Panc1 (cell line): ENCODE data around the gene CDK12.

Source experiments
- POLR2AphosphoS5 ChIP-seq: IDR thresholded peaks from 2 replicates; pipeline ENCODE4 v1.6.1; 2012; ENCODE audit warnings: mild to moderate bottlenecking, low read depth, low read length, moderate library complexity
- SIN3A ChIP-seq: IDR thresholded peaks from 2 replicates; pipeline ENCODE4 v1.6.1; 2012; ENCODE audit warnings: low read depth, mild to moderate bottlenecking, low read length, moderate library complexity, borderline replicate concordance; ENCODE audit not compliant: insufficient read depth
- TF ChIP-seq, protein P1 (sequence below): fragments of 450-650 bp; IDR thresholded peaks from 2 replicates; pipeline ENCODE4 v1.5.1; 2017; ENCODE audit warnings: mild to moderate bottlenecking
- TF ChIP-seq, protein P2 (sequence below), 2 experiments: IDR thresholded peaks; 2 replicates each; pipeline ENCODE4 v1.6.1; 2011 to 2012; ENCODE audit warnings: low read depth in 2 of 2, control low read depth in 1 of 2, low read length in 1 of 2, mild to moderate bottlenecking in 1 of 2, moderate library complexity in 1 of 2; ENCODE audit not compliant: insufficient read depth in 1 of 2

- TF ChIP-seq, protein P1, sequence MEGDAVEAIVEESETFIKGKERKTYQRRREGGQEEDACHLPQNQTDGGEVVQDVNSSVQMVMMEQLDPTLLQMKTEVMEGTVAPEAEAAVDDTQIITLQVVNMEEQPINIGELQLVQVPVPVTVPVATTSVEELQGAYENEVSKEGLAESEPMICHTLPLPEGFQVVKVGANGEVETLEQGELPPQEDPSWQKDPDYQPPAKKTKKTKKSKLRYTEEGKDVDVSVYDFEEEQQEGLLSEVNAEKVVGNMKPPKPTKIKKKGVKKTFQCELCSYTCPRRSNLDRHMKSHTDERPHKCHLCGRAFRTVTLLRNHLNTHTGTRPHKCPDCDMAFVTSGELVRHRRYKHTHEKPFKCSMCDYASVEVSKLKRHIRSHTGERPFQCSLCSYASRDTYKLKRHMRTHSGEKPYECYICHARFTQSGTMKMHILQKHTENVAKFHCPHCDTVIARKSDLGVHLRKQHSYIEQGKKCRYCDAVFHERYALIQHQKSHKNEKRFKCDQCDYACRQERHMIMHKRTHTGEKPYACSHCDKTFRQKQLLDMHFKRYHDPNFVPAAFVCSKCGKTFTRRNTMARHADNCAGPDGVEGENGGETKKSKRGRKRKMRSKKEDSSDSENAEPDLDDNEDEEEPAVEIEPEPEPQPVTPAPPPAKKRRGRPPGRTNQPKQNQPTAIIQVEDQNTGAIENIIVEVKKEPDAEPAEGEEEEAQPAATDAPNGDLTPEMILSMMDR = no peak
- TF ChIP-seq, protein P2, sequence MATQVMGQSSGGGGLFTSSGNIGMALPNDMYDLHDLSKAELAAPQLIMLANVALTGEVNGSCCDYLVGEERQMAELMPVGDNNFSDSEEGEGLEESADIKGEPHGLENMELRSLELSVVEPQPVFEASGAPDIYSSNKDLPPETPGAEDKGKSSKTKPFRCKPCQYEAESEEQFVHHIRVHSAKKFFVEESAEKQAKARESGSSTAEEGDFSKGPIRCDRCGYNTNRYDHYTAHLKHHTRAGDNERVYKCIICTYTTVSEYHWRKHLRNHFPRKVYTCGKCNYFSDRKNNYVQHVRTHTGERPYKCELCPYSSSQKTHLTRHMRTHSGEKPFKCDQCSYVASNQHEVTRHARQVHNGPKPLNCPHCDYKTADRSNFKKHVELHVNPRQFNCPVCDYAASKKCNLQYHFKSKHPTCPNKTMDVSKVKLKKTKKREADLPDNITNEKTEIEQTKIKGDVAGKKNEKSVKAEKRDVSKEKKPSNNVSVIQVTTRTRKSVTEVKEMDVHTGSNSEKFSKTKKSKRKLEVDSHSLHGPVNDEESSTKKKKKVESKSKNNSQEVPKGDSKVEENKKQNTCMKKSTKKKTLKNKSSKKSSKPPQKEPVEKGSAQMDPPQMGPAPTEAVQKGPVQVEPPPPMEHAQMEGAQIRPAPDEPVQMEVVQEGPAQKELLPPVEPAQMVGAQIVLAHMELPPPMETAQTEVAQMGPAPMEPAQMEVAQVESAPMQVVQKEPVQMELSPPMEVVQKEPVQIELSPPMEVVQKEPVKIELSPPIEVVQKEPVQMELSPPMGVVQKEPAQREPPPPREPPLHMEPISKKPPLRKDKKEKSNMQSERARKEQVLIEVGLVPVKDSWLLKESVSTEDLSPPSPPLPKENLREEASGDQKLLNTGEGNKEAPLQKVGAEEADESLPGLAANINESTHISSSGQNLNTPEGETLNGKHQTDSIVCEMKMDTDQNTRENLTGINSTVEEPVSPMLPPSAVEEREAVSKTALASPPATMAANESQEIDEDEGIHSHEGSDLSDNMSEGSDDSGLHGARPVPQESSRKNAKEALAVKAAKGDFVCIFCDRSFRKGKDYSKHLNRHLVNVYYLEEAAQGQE (IDR thresholded peaks at IDR 0.05; ENCODE audit: insufficient read depth in 1 of 2, low read depth in 2 of 2, low read length in 1 of 2) = no peak
- TF ChIP-seq POLR2AphosphoS5 = no peak
- TF ChIP-seq SIN3A = no peak
Measured at GRCh38 chr17:39538866-39539265, 77.6 kb downstream of the CDK12 start.
